ENCODE results near the gene CECR2. TPM values are rescaled to one million over a fixed set of nuclear protein-coding genes. Genes with fewer than 3 reads are reported as not detected.

CECR2 gene
- total RNA-seq, 1 experiment from 2014 or later = 4.1 TPM

DNA sequence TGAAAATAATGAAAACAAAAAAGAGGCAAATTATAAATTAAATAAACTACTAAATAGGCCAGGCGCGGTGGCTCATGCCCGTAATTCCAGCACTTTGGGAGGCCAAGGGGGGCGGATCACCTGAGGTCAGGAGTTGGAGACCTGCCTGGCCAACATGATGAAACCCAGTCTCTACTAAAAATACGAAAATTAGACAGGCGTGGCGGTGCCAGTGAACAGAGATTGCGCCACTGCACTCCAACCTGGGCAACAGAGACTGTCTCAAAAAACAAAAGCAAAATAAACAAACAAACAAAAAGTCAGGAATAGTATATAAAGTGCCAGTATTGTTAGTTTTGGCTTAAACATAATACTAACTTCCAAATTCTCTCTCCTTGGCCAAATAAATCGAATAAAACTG lies 37.6 kb upstream of the CECR2 start:
- Histone ChIP-seq H3K4me1 (ENCODE audit: insufficient read depth, low read length, poor library complexity, severe bottlenecking) (no peaks in the 10 kb centered on the region), H3K27ac (ENCODE audit: low read depth, low read length, poor library complexity, severe bottlenecking) (no peak overlapping the region), H3K4me3 (ENCODE audit: low read depth, low read length, poor library complexity, severe bottlenecking) (no peak overlapping the region), H3K36me3 (ENCODE audit: insufficient read depth, low read length, poor library complexity, severe bottlenecking) (no peaks in the 10 kb centered on the region), H3K27me3 (replicated peaks; ENCODE audit: insufficient read depth, low read depth, low read length, poor library complexity) (no peaks in the 10 kb centered on the region), H3K9me3 (ENCODE audit: low read depth, low read length, poor library complexity, severe bottlenecking) (no peaks in the 10 kb centered on the region)
- ChIA-PET POLR2A (ENCODE audit: low non-redundant PET) (no interaction called here), CTCF (no interaction called here)
- TF ChIP-seq, protein P1, sequence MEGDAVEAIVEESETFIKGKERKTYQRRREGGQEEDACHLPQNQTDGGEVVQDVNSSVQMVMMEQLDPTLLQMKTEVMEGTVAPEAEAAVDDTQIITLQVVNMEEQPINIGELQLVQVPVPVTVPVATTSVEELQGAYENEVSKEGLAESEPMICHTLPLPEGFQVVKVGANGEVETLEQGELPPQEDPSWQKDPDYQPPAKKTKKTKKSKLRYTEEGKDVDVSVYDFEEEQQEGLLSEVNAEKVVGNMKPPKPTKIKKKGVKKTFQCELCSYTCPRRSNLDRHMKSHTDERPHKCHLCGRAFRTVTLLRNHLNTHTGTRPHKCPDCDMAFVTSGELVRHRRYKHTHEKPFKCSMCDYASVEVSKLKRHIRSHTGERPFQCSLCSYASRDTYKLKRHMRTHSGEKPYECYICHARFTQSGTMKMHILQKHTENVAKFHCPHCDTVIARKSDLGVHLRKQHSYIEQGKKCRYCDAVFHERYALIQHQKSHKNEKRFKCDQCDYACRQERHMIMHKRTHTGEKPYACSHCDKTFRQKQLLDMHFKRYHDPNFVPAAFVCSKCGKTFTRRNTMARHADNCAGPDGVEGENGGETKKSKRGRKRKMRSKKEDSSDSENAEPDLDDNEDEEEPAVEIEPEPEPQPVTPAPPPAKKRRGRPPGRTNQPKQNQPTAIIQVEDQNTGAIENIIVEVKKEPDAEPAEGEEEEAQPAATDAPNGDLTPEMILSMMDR (conservative IDR thresholded peaks at IDR 0.05; ENCODE audit: low read depth, low read length) = no peak
- no peak for TF ChIP-seq EZH2 (IDR thresholded peaks at IDR 0.05; ENCODE audit: borderline replicate concordance, low read depth, low read length, poor library complexity, severe bottlenecking)
- DNase-seq (ENCODE audit: low spot score) = no peak
- no TSS peak for BruUV-seq (replicated peaks)
- intact Hi-C loops (cut with micrococcal nuclease; ENCODE audit: unreplicated experiment) = no loop called here

DNA sequence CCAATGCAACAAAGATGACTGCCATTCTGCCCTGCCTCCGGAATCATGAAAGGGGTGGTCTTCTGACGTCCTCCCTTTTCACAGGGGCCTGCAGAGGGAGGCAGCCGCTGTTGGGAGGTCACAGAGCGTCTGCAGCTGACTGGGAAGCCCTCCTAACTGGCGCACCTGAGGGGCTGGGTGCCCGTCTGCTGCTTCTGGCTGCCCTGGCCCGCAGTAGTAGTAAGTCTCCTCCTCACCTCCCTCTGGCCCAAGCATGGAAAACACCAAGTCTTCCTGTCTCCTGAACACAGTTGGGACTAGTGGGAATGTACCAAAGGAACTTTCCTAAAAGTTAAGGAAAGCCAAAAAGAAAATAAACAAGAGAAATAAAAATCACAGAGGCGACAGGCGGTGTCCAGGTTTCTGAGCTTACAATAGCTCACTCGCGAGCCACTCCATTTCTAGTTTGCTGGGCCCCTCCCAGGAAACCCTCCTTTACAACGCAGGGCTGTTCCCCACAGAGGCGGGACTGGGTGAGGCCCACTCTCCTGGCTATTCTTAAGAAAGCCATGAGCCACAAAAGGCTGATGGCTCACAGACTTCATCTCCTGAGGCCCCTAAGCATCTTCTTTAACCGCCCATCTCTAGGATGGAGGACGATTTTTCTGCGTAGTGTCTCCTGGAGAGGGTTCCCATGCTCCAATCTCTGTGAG lies 37.0 kb upstream of the CECR2 start:
- Histone ChIP-seq H3K4me1 (ENCODE audit: insufficient read depth, low read length, poor library complexity, severe bottlenecking) (no peaks in the 10 kb centered on the region), H3K4me3 (ENCODE audit: low read depth, low read length, poor library complexity, severe bottlenecking) (no peak overlapping the region), H3K9me3 (ENCODE audit: low read depth, low read length, poor library complexity, severe bottlenecking) (no peaks in the 10 kb centered on the region), H3K27me3 (replicated peaks; ENCODE audit: insufficient read depth, low read depth, low read length, poor library complexity) (no peaks in the 10 kb centered on the region), H3K27ac (ENCODE audit: low read depth, low read length, poor library complexity, severe bottlenecking) (no peak overlapping the region), H3K36me3 (ENCODE audit: insufficient read depth, low read length, poor library complexity, severe bottlenecking) (no peaks in the 10 kb centered on the region)
- CTCF ChIA-PET = no interaction called here
- POLR2A ChIA-PET (ENCODE audit: low non-redundant PET) = no interaction called here
- no peak for DNase-seq (ENCODE audit: low spot score)
- intact Hi-C loops (cut with micrococcal nuclease; ENCODE audit: unreplicated experiment) = no loop called here
- no peak for TF ChIP-seq EZH2 (IDR thresholded peaks at IDR 0.05; ENCODE audit: borderline replicate concordance, low read depth, low read length, poor library complexity, severe bottlenecking)
- TF ChIP-seq, protein P1 (conservative IDR thresholded peaks at IDR 0.05; ENCODE audit: low read depth, low read length) = no peak
- no TSS peak for BruUV-seq (replicated peaks)

DNA sequence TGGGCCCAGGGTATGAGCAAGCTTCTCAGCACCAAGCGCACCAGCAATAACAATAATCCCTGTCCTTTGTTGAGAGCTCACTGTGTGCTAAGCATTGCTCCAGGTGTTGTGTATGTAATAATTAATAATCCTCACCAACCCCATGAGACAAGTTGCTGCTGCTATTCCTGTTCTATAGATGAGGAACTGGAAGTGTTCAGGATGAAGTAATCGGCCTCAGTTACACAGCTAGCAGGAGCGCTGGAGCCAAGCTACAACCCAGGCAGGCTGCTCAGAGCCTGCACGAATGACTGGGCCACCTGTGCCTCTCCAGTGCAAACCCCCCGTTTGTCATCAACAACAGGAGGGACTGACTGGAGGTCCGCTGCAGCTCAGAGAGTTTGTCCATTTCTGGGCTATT lies 35.2 kb upstream of the CECR2 start:
- CTCF ChIA-PET = no interaction called here
- DNase-seq (ENCODE audit: low spot score) = no peak
- H3K36me3 ChIP-seq (ENCODE audit: insufficient read depth, low read length, poor library complexity, severe bottlenecking) = no peaks in the 10 kb centered on the region
- H3K27ac ChIP-seq (ENCODE audit: low read depth, low read length, poor library complexity, severe bottlenecking) = no peak overlapping the region
- H3K4me3 ChIP-seq (ENCODE audit: low read depth, low read length, poor library complexity, severe bottlenecking) = no peak overlapping the region
- no peaks in the 10 kb centered on the region for H3K27me3 ChIP-seq (replicated peaks; ENCODE audit: insufficient read depth, low read depth, low read length, poor library complexity)
- TF ChIP-seq, protein P1 (conservative IDR thresholded peaks at IDR 0.05; ENCODE audit: low read depth, low read length) = no peak
- TF ChIP-seq EZH2 (IDR thresholded peaks at IDR 0.05; ENCODE audit: borderline replicate concordance, low read depth, low read length, poor library complexity, severe bottlenecking) = no peak
- H3K4me1 ChIP-seq (ENCODE audit: insufficient read depth, low read length, poor library complexity, severe bottlenecking) = no peaks in the 10 kb centered on the region
- intact Hi-C loops (cut with micrococcal nuclease; ENCODE audit: unreplicated experiment) = no loop called here
- H3K9me3 ChIP-seq (ENCODE audit: low read depth, low read length, poor library complexity, severe bottlenecking) = no peaks in the 10 kb centered on the region
- no TSS peak for BruUV-seq (replicated peaks)
- POLR2A ChIA-PET (ENCODE audit: low non-redundant PET) = no interaction called here

Measured in A673 (cell line).